HCT116 (cell line): ENCODE measurements around the gene SUPT20HL1. TPM values are rescaled to one million over a fixed set of nuclear protein-coding genes. Genes with fewer than 3 reads are reported as not detected.
"Not testable (repeated sequence)": the region's sequence is repeated elsewhere in the genome, so short reads cannot be mapped to it uniquely, and the experiment has no call there.

ENCODE experiments used
- ATAC-seq: fragments of 200-7000 bp; cut with Tn5 transposase; 2 replicates; pipeline ENCODE4 v1.9.1; 2020; ENCODE audit warnings: mild to moderate bottlenecking, moderate library complexity
- BruUV-seq: library from RNA; stranded (reverse); fragments of 400-500 nt; replicated peaks from 2 replicates; lab custom pipeline; 2021; lab: Mats Ljungman, UMichigan
- CTCF ChIA-PET: fragments of 300-600 bp; sonication (Branson Sonifier 250); formaldehyde crosslinking; loops from one replicate; lab custom pipeline; 2021; ENCODE audit warnings: antibody characterized with exemption; lab: Charles Lee
- POLR2A ChIA-PET: fragments of 300-600, 350-600 bp; sonication (Branson Sonifier 250); formaldehyde crosslinking; loops from one replicate; lab custom pipeline; 2021; ENCODE audit warnings: antibody characterized with exemption; lab: Charles Lee
- RAD21 ChIA-PET, 2 experiments: fragments of 300-600 bp; sonication (Branson Sonifier 250); formaldehyde crosslinking; loops; one replicate each; lab custom pipeline; 2023; ENCODE audit warnings: low total read pairs in 2 of 2; ENCODE audit not compliant: uncharacterized antibody in 2 of 2, unreplicated experiment in 2 of 2, low non-redundant PET in 1 of 2; lab: Charles Lee
- DNase-seq: peaks from one replicate; pipeline ENCODE4 v3.0.0-alpha.2; 2010; ENCODE audit warnings: low read depth, low spot score
- H2AFZ ChIP-seq: fragments of 200-600 bp; shearing (Covaris generic), sonication (generic); 2 replicates; pipeline ENCODE4 v1.6.1; 2017; ENCODE audit warnings: low read depth, mixed run types, mixed read lengths, antibody characterized with exemption, low read length; ENCODE audit not compliant: poor library complexity, severe bottlenecking
- H3K27ac ChIP-seq: 2 replicates; pipeline ENCODE4 v1.5.1; 2012; ENCODE audit warnings: low read depth, low read length
- H3K27me3 ChIP-seq: fragments of 200-600 bp; sonication (generic); 2 replicates; pipeline ENCODE4 v1.6.1; 2016; ENCODE audit warnings: mixed run types, low read length, mixed read lengths; ENCODE audit not compliant: insufficient read depth
- H3K36me3 ChIP-seq, 2 experiments: fragments of 200-500 bp in 1 of 2; fragments of 200-600 bp in 1 of 2; sonication (Bioruptor generic) in 1 of 2; sonication (generic) in 1 of 2; 2 replicates each; pipeline versions ENCODE4 v1.5.1 to v1.6.1; 2014 to 2016; ENCODE audit warnings: low read length in 2 of 2, inconsistent platforms in 1 of 2, mixed read lengths in 1 of 2, mixed run types in 1 of 2; ENCODE audit not compliant: insufficient read depth in 2 of 2, control insufficient read depth in 1 of 2
- H3K4me1 ChIP-seq, 2 experiments: fragments of 200-600 bp in 1 of 2; sonication (generic) in 1 of 2; 2 replicates each; pipeline versions ENCODE4 v1.5.1 to v1.6.1; 2012 to 2017; ENCODE audit warnings: low read length in 2 of 2, inconsistent platforms in 1 of 2, mild to moderate bottlenecking in 1 of 2, mixed read lengths in 1 of 2, mixed run types in 1 of 2, moderate library complexity in 1 of 2; ENCODE audit not compliant: insufficient read depth in 2 of 2, control insufficient read depth in 1 of 2
- H3K4me2 ChIP-seq: fragments of 200-600 bp; sonication (generic); 2 replicates; pipeline ENCODE4 v1.6.1; 2017; ENCODE audit warnings: mixed run types, low read length, mixed read lengths
- H3K4me3 ChIP-seq, 2 experiments: fragments of 200-600 bp in 1 of 2; sonication (generic) in 1 of 2; replicated peaks in 1 of 2; 2 replicates each; pipeline ENCODE4 v1.5.1; 2011 to 2016; ENCODE audit warnings: low read length in 2 of 2, control low read depth in 1 of 2, low read depth in 1 of 2, mild to moderate bottlenecking in 1 of 2, mixed read lengths in 1 of 2, mixed run types in 1 of 2
- H3K79me2 ChIP-seq: fragments of 200-600 bp; sonication (generic); 2 replicates; pipeline ENCODE4 v1.6.1; 2017; ENCODE audit warnings: mild to moderate bottlenecking, mixed run types, low read length, moderate library complexity, mixed read lengths; ENCODE audit not compliant: insufficient read depth
- H3K9ac ChIP-seq: fragments of 200-600 bp; sonication (generic); 2 replicates; pipeline ENCODE4 v1.6.1; 2016; ENCODE audit warnings: low read length, mixed read lengths
- H3K9me2 ChIP-seq: fragments of 200-600 bp; sonication (generic), shearing (Covaris generic); 2 replicates; pipeline ENCODE4 v1.6.1; 2017; ENCODE audit warnings: mixed run types, mild to moderate bottlenecking, moderate library complexity; ENCODE audit not compliant: insufficient read depth
- H3K9me3 ChIP-seq, 2 experiments: fragments of 200-500 bp in 1 of 2; fragments of 200-600 bp in 1 of 2; sonication (Bioruptor generic) in 1 of 2; sonication (generic) in 1 of 2; 2 replicates each; pipeline ENCODE4 v1.6.1; 2014 to 2017; ENCODE audit warnings: low read length in 2 of 2, mixed read lengths in 2 of 2, inconsistent platforms in 1 of 2, low read depth in 1 of 2, mild to moderate bottlenecking in 1 of 2, mixed run types in 1 of 2, moderate library complexity in 1 of 2; ENCODE audit not compliant: control insufficient read depth in 1 of 2, insufficient read depth in 1 of 2
- H4K20me1 ChIP-seq: fragments of 200-600 bp; sonication (generic), shearing (Covaris generic); 2 replicates; pipeline ENCODE4 v1.6.1; 2017; ENCODE audit warnings: mixed run types, mild to moderate bottlenecking, moderate library complexity; ENCODE audit not compliant: insufficient read depth
- CTCF ChIP-seq, 3 experiments: fragments of 200-600 bp in 1 of 3; sonication (generic) in 1 of 3; IDR thresholded peaks in 2 of 3; conservative IDR thresholded peaks in 1 of 3; 2 replicates each; pipeline ENCODE4 v1.5.1; 2012 to 2017; ENCODE audit warnings: low read depth in 2 of 3, low read length in 2 of 3, antibody characterized with exemption in 1 of 3, borderline replicate concordance in 1 of 3, control low read depth in 1 of 3, mild to moderate bottlenecking in 1 of 3, mixed read lengths in 1 of 3, mixed run types in 1 of 3, moderate library complexity in 1 of 3; ENCODE audit not compliant: insufficient read depth in 1 of 3
- EGR1 ChIP-seq: IDR thresholded peaks from 2 replicates; pipeline ENCODE4 v1.6.1; 2012; ENCODE audit warnings: low read depth
- EZH2 ChIP-seq: fragments of 200-600 bp; sonication (generic); IDR thresholded peaks from 2 replicates; pipeline ENCODE4 v1.6.1; 2017; ENCODE audit warnings: antibody characterized with exemption, mixed run types
- EZH2phosphoT487 ChIP-seq: fragments of 200-600 bp; IDR thresholded peaks from 2 replicates; pipeline ENCODE4 v1.6.1; 2018; ENCODE audit warnings: antibody characterized with exemption, borderline replicate concordance
- FOSL1 ChIP-seq: IDR thresholded peaks from 2 replicates; pipeline ENCODE4 v1.6.1; 2012; ENCODE audit warnings: low read depth
- JUND ChIP-seq: IDR thresholded peaks from 2 replicates; pipeline ENCODE4 v1.6.1; 2012
- MAX ChIP-seq: IDR thresholded peaks from 2 replicates; pipeline ENCODE4 v1.6.1; 2012
- POLR2A ChIP-seq: IDR thresholded peaks from 2 replicates; pipeline ENCODE4 v1.7.0; 2011; ENCODE audit warnings: borderline replicate concordance; ENCODE audit not compliant: insufficient read depth, insufficient read length; ENCODE audit errors: extremely low read depth
- POLR2AphosphoS5 ChIP-seq: IDR thresholded peaks from 2 replicates; pipeline ENCODE4 v1.6.1; 2011; ENCODE audit warnings: mild to moderate bottlenecking, low read depth, low read length, moderate library complexity
- RAD21 ChIP-seq: IDR thresholded peaks from 2 replicates; pipeline ENCODE4 v1.6.1; 2012; ENCODE audit warnings: low read depth, mild to moderate bottlenecking
- REST ChIP-seq: IDR thresholded peaks from 2 replicates; pipeline ENCODE4 v1.6.1; 2012; ENCODE audit warnings: low read depth
- SIN3A ChIP-seq: IDR thresholded peaks from 2 replicates; pipeline ENCODE4 v1.6.1; 2012; ENCODE audit warnings: low read depth
- SP1 ChIP-seq: IDR thresholded peaks from 2 replicates; pipeline ENCODE4 v1.6.1; 2012; ENCODE audit warnings: low read depth
- SRF ChIP-seq: IDR thresholded peaks from 2 replicates; pipeline ENCODE4 v1.6.1; 2012; ENCODE audit warnings: low read depth
- YY1 ChIP-seq: IDR thresholded peaks from 2 replicates; pipeline ENCODE4 v1.6.1; 2011; ENCODE audit warnings: low read length, low read depth, moderate library complexity, mild to moderate bottlenecking; ENCODE audit not compliant: insufficient replicate concordance; ENCODE audit errors: extremely low read depth
- ZFX ChIP-seq: fragments of 450-650 bp; IDR thresholded peaks from 2 replicates; pipeline ENCODE4 v1.6.1; 2017
- intact Hi-C: fragments of 100-400 bp; cut with micrococcal nuclease; formaldehyde crosslinking; loops from 2 replicates; pipeline ENCODE4 v1.10.0; 2022
- total RNA-seq: library from RNA; stranded (reverse); gene quantifications from one replicate; pipeline ENCODE4 v1.2.1, GENCODE V29; 2021; ENCODE audit not compliant: unreplicated experiment

The SUPT20HL1 gene
- total RNA-seq, 1 experiment from 2014 or later, result not detected

- H3K79me2 ChIP-seq, DNase-seq, H3K4me3 ChIP-seq, H3K4me2 ChIP-seq, H3K4me1 ChIP-seq, H3K9me2 ChIP-seq, H3K27me3 ChIP-seq, CTCF ChIA-PET, ATAC-seq, H4K20me1 ChIP-seq, RAD21 ChIA-PET, H2AFZ ChIP-seq, intact Hi-C loops, H3K9me3 ChIP-seq, POLR2A ChIA-PET, H3K9ac ChIP-seq, H3K36me3 ChIP-seq, BruUV-seq, H3K27ac ChIP-seq: not testable (repeated sequence)
Measured at GRCh38 chrX:24363432-24364181, 3.2 kb downstream of the SUPT20HL1 start.

DNA sequence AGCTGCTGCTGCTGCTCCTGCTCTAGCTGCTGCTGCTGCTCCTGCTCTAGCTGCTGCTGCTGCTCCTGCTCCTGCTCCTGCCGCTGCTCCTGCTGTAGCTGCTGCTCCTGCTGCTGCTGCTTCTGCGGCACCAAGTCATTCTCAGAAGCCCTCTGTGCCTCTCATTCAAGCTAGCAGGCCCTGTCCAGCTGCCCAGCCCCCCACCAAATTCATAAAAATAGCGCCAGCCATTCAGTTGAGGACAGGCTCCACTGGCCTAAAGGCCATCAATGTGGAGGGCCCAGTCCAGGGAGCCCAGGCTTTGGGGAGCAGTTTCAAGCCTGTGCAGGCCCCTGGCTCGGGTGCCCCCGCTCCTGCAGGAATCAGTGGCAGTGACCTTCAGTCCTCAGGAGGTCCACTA lies 3.9 kb downstream of the SUPT20HL1 start:
- Histone ChIP-seq H4K20me1 (no peaks in the 10 kb centered on the region), H3K9ac (no peak overlapping the region), H3K27ac (no peak overlapping the region), H3K79me2 (no peaks in the 10 kb centered on the region), H3K36me3 (no peaks in the 10 kb centered on the region), H3K27me3 (no peaks in the 10 kb centered on the region), H3K4me2 (no peak overlapping the region), H3K4me1 (no peaks in the 10 kb centered on the region), H3K4me3 (no peak overlapping the region), H2AFZ (no peak overlapping the region), H3K9me2 (no peaks in the 10 kb centered on the region), H3K9me3 (no peaks in the 10 kb centered on the region)
- no TSS peak for BruUV-seq
- DNase-seq, result no peak
- no peak for TF ChIP-seq CTCF (IDR thresholded peaks at IDR 0.05 in 2 of 3, conservative IDR thresholded peaks at IDR 0.05 in 1 of 3; ENCODE audit: borderline replicate concordance in 1 of 3, insufficient read depth in 1 of 3, low read depth in 2 of 3, low read length in 2 of 3)
- TF ChIP-seq MAX, result no peak
- TF ChIP-seq ZFX, result no peak
- no peak for TF ChIP-seq POLR2A
- no peak for TF ChIP-seq YY1
- no peak for TF ChIP-seq EZH2phosphoT487
- TF ChIP-seq POLR2AphosphoS5, result no peak
- TF ChIP-seq EZH2, result no peak
- no peak for TF ChIP-seq JUND
- TF ChIP-seq SRF, result no peak
- no peak for TF ChIP-seq RAD21
- TF ChIP-seq REST, result no peak
- TF ChIP-seq FOSL1, result no peak
- no peak for TF ChIP-seq SP1
- TF ChIP-seq EGR1, result no peak
- TF ChIP-seq SIN3A, result no peak
- no peak for ATAC-seq
- intact Hi-C loops, result no loop called here
- ChIA-PET CTCF (no interaction called here), RAD21 (no interaction called here), POLR2A (no interaction called here)
